H7 (cell line): ENCODE measurements around the gene OGA. TPM values are rescaled to one million over a fixed set of nuclear protein-coding genes. Genes with fewer than 3 reads are reported as not detected.

Experiments
- DNase-seq: peaks from one replicate; pipeline ENCODE4 v3.0.0; 2012
- H3K27me3 ChIP-seq: 2 replicates; pipeline ENCODE4 v1.6.0; 2011; ENCODE audit warnings: mild to moderate bottlenecking, low read length; ENCODE audit not compliant: control insufficient read depth, insufficient read depth
- H3K36me3 ChIP-seq: replicated peaks from 2 replicates; pipeline ENCODE4 v1.5.1; 2011; ENCODE audit warnings: low read length; ENCODE audit not compliant: control insufficient read depth, insufficient read depth
- H3K4me3 ChIP-seq: 2 replicates; pipeline ENCODE4 v1.5.1; 2011; ENCODE audit warnings: low read depth, mild to moderate bottlenecking, control low read depth, low read length, moderate library complexity; ENCODE audit not compliant: insufficient read depth
- total RNA-seq: library from RNA; depleted of rRNA; stranded (reverse); fragments of >200 nt; shearing (Covaris generic); gene quantifications from 2 replicates; pipeline ENCODE4 v1.2.3, GENCODE V29; 2014

Gene OGA
- total RNA-seq, 1 experiment from 2014 or later = 56.3 TPM

GRCh38 chr10:101778781-101779543 lies 39.3 kb downstream of the OGA start:
- DNase-seq = peak; percentile 93
- peak overlapping the region; percentile 50 for H3K4me3 ChIP-seq
- no peaks in the 10 kb centered on the region; the same call in 1 of the 2 replicates for H3K36me3 ChIP-seq
- H3K27me3 ChIP-seq = peaks cover 34% of the 10 kb centered on the region

DNA sequence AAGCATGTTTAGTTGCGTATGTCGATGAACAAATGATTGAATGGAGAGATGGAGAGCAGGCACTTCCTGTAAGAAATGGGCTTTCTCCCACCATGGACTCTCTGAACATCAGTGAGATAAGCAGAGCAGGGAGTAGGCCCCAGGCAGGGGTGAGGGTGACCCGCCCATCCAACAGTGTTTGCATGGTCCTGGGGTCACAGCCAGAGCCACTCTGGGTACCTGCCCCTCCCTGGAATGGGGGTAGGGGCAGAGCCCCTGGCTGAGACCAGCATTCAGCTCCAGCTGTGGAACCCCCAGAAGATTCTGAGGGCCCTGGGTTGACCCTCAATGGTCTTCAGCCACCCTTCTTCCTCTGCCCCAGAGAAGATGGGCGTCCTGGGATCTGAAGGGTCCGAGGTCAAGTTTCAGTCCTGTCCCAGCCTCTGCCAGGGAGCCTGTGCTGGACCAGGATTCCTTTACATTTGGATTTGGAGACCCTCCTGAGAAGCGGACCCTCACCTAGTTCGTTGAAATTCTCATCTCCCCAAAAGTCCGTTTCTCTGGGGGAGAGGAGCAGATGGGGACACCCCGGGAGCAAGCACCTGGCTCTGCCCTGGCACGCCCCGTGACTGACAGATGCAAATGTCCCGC lies 40.0 kb downstream of the OGA start:
- no peak for DNase-seq
- Histone ChIP-seq H3K27me3 (peaks cover 41% of the 10 kb centered on the region), H3K36me3 (no peaks in the 10 kb centered on the region; the same call in 1 of the 2 replicates), H3K4me3 (peak overlapping the region; percentile 50)

DNA sequence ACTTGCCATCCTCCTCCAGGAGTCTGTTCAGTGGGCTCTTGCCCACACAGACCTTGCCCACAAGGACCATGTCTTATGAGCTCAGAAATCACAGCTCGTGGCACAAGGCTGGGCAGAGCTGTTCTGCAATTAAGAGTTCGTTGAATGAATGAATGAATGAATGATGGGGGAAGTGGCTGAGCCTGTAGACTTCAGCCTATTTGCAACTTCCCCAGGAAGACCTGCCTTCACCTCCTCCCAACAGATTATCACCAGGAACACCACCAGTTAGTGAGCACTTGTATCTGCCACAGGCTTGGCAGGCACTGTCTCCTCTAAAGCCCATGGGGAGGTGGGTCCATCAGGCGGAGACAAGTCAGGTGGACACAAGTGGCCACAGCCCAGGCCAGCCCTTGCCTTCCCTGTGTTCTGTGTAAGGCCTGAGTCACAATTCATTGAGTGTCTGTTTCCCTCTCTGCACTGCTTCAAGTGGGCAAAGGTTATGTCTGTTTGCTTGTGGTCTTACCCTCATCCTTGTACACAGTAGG lies 40.6 kb downstream of the OGA start:
- peak; percentile 41 for DNase-seq
- Histone ChIP-seq H3K27me3 (peaks cover 46% of the 10 kb centered on the region), H3K36me3 (no peaks in the 10 kb centered on the region; the same call in 1 of the 2 replicates), H3K4me3 (no peak overlapping the region)

DNA sequence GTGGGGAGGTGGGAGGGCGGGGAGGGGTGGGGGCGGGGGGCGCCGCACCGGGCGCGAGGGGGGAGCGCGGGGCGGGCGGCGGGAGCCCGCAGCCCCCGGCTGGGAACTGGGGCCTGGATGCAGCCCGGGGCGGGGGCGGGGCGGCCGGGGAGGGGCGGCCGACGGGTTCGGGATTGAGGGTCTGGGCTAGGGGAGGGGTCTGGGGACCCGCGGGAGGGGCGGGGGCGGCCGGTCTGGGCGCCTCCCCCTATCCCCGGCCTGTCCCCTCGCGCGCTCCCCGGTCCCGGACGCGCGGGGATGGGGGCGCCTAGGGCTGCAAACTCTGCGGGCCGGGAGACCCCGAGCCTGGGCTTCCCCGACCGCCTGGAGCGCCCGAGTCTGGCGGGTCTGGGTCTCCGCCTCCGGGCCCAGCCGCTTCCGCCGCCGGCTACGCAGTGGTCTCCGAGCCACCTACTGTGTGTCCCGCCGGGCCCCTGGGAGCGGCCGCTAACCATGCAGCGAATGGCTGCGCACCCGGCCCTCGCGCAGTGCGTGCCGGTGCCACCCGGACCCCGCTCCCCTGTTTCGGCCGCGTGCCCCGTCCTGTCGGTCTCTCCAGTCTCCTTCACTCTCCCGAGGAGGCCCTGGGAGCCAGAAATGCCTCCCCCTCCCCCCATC lies 42.0 kb downstream of the OGA start:
- DNase-seq = peak; percentile 85
- Histone ChIP-seq H3K4me3 (peak overlapping the region; percentile 50), H3K27me3 (peaks cover 49% of the 10 kb centered on the region), H3K36me3 (no peaks in the 10 kb centered on the region; the same call in 1 of the 2 replicates)

- DNase-seq = peak; percentile 80
- H3K36me3 ChIP-seq = no peaks in the 10 kb centered on the region
- peaks cover 49% of the 10 kb centered on the region for H3K27me3 ChIP-seq
- H3K4me3 ChIP-seq = peak within 1 kb of the TSS; percentile 50
These were observed 42.7 kb downstream of the OGA start, which contains the start of gene FGF8 for GRCh38 chr10:101775273-101776160. FGF8 (minus strand) TSS chr10:101776114; CDS start chr10:101775900, 214 bp downstream.

GRCh38 chr10:101774589-101775272 lies 43.5 kb downstream of the OGA start:
- peak; percentile 83 for DNase-seq
- Histone ChIP-seq H3K36me3 (no peaks in the 10 kb centered on the region), H3K4me3 (peak overlapping the region; percentile 47), H3K27me3 (peaks cover 49% of the 10 kb centered on the region)

GRCh38 chr10:101773923-101774588 lies 44.2 kb downstream of the OGA start:
- peak overlapping the region; percentile 8; the same call in 1 of the 2 replicates for H3K4me3 ChIP-seq
- peak; percentile 75 for DNase-seq
- H3K36me3 ChIP-seq = no peaks in the 10 kb centered on the region
- H3K27me3 ChIP-seq = peaks cover 49% of the 10 kb centered on the region

- Histone ChIP-seq H3K4me3 (no peak overlapping the region), H3K27me3 (peaks cover 49% of the 10 kb centered on the region), H3K36me3 (no peaks in the 10 kb centered on the region)
- peak; percentile 81 for DNase-seq
These were observed 45.1 kb downstream of the OGA start for GRCh38 chr10:101772895-101773761.

DNA sequence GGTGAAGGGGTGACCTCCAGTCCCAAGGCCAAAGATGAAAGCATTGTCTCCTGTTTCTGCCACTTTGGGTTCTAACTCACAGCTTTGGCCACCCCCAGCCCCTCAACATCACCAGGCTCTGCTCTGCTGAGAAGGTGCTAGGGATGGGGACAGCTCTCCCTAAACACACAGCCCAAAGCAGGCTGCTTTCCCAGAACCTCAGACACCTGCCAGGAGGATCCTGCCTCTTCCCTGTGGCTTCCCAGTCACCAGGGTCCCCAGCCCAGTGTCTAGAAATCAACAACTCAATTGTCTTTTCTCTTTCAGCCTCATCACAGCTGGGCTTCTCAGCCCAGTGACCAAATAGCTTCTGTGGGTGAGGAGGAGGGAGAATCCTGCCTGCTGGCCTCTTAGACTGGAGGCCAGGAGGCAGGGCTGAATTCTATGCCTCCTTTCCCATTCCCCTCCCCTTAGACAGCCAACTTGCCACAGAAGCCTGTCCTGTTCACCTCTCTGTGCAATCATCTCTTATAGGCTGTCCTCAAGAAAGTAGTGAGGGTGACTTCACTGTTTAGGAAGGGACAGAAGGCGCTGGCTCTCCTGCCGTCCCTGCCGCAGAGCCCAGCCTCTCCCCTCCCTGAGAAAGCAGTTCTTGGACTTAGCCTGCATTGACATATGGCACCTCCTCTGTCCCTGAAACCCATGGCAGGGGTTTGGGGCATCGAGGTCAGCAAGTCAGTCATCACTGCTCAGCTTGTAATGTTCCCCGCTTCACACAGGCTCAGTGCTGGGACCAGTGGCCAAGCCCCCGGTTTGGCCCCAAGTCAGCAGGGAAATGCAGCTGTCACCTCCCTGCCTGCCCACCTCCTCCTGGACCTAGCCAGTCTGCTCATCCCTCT lies 46.0 kb downstream of the OGA start:
- Histone ChIP-seq H3K4me3 (no peak overlapping the region), H3K27me3 (peaks cover 43% of the 10 kb centered on the region)
- peak; percentile 55 for DNase-seq

DNA sequence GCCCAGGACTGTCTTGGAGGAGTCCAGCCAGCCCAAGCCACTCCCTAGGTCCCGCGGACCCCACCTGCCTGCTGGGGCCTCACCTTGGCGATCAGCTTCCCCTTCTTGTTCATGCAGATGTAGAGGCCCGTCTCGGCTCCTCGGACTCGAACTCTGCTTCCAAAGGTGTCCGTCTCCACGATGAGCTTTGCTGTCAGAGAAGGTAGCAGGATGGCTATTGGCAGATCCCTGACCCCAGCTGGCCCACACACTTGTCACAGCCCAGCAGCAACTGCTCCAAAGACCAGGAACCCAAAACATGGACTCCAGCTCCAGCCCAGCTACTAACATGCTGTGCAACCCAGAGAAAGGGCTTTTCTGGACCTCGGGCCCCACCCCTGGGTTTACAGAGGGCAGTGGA lies 46.9 kb downstream of the OGA start:
- DNase-seq = peak; percentile 39
- no peak overlapping the region for H3K4me3 ChIP-seq
- H3K27me3 ChIP-seq = peaks cover 35% of the 10 kb centered on the region
- no peaks in the 10 kb centered on the region for H3K36me3 ChIP-seq

More for the DNA sequence above, 46.0 kb downstream of the OGA start:
- no peaks in the 10 kb centered on the region for H3K36me3 ChIP-seq

- peaks cover 32% of the 10 kb centered on the region for H3K27me3 ChIP-seq
- no peaks in the 10 kb centered on the region for H3K36me3 ChIP-seq
- no peak overlapping the region for H3K4me3 ChIP-seq
- peak; percentile 67 for DNase-seq
These were observed 47.7 kb downstream of the OGA start for GRCh38 chr10:101770331-101771215.
